GM12872 (cell line): Measurements from ENCODE around the gene ACP2.
A peak's percentile ranks its signal among the peaks of the same experiment; 100 is the strongest.

Experiments used
- CTCF ChIP-seq: IDR thresholded peaks from 3 replicates; pipeline ENCODE4 v1.5.1; 2011; ENCODE audit warnings: low read depth, mild to moderate bottlenecking, low read length, moderate library complexity; ENCODE audit not compliant: insufficient read depth

The ACP2 gene

GRCh38 chr11:47271961-47272661 lies 23.5 kb upstream of the ACP2 start:
- TF ChIP-seq CTCF, result no peak

GRCh38 chr11:47271328-47271727 lies 22.7 kb upstream of the ACP2 start:
- no peak for TF ChIP-seq CTCF

GRCh38 chr11:47270331-47271271 lies 22.0 kb upstream of the ACP2 start:
- TF ChIP-seq CTCF, result peak; percentile 8; the same call in 1 of the 3 replicates

- TF ChIP-seq CTCF, result no peak
Observed at GRCh38 chr11:47269829-47270305, 21.3 kb upstream of the ACP2 start, which contains the start of gene MADD. MADD (plus strand) TSS chr11:47270133.

GRCh38 chr11:47269002-47269828 lies 20.6 kb upstream of the ACP2 start:
- no peak for TF ChIP-seq CTCF

- TF ChIP-seq CTCF, result no peak
Observed at GRCh38 chr11:47268448-47269001, 19.9 kb upstream of the ACP2 start.
